SU-DHL-6 (cell line): ENCODE data around the gene KRTAP4-4.

ENCODE experiments used
- CTCF ChIP-seq: fragments of 200-600 bp; sonication (generic); IDR thresholded peaks from one replicate; pipeline ENCODE4 v1.5.1; 2017; ENCODE audit warnings: antibody characterized with exemption, mild to moderate bottlenecking, low read length, moderate library complexity; ENCODE audit not compliant: insufficient read depth, poor library complexity, severe bottlenecking
- EZH2phosphoT487 ChIP-seq: fragments of 200-600 bp; sonication (generic), shearing (Covaris generic); conservative IDR thresholded peaks from 2 replicates; pipeline ENCODE4 v1.6.1; 2018; ENCODE audit warnings: mild to moderate bottlenecking, antibody characterized with exemption, low read length, moderate library complexity, mixed read lengths

- TF ChIP-seq EZH2phosphoT487 (no peak), CTCF (no peak)
Measured at GRCh38 chr17:41125064-41125463, 35.5 kb downstream of the KRTAP4-4 start.
